HCEC 1CT (cell line): ENCODE measurements around the gene DIDO1.
A peak's percentile ranks its signal among the peaks of the same experiment; 100 is the strongest.

Source experiments
- DNase-seq: peaks from one replicate; pipeline ENCODE4 v3.0.0-alpha.2; 2017

The DIDO1 gene

DNA sequence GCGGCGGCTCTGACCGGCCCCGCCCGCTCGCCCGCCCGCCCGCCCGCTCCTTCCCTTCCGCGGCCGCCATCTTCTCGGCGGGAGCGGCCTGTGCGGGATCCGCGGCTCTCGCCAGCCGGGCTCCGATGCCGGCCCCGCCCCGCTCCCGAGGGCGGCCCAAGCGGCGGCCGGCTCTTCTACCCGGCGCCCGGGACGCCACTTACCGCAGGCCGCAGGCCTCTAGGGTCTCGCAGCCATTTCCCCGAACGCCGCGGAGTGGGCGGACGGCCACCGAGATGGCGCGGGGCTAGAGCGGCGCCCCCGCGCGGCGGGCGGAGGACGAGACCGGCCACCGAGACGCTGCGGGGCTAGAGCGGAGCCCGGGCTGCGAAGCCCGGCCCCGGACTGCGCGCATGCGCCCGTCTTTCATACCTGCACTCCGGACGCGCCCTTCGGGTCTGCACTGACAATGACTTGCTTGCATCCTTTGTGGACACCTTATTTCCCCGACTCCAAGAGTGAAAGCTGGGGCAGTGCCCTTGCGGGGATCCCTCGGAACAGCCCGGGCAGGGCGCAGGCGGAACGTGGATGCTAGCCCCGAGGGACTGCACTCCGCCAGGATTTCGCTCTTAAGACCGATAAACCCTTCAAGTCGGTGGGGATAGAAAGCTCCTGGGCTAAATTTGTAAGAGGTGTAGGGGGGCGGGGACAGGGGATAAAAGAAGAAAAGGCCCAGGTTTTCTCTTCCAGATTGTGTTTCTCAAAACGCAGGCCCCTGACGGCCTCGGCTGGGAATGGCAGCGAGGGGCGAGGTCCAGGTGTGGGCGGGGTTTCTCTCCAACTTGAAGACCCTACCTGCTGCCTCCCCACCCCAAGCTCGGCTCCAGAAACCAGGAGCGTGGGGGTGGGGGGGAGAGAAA is at the start of gene DIDO1:
DIDO1 (minus strand) TSS at position 277 of the 899 bp plus-strand sequence.
- DNase-seq = peak; percentile 82

DNA sequence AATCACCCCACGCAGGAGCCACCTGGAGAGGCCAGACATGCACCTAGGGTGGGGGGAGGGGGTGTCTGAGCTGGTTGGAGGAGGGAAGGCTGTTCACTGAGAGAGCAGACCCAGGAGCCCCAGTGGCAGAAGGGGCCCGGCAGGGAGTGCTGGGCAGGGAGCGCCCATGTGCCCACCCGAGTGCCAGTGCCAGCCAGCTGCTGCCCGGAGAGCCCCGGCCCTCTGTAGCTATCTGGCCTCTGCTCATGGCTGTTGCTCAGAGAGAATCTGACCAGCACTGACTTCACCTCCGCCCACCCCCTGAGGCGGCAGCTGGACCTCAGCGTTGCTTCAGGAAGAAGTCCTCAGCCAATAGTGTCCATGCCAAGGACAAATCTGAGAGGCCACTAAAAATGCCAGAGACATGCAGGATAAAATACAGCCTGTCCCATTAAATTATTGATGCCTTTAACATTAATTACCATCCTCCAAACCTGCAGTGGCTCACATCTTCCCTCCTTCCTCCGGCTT is 49.0 kb upstream of the DIDO1 start:
- DNase-seq = no peak

DNA sequence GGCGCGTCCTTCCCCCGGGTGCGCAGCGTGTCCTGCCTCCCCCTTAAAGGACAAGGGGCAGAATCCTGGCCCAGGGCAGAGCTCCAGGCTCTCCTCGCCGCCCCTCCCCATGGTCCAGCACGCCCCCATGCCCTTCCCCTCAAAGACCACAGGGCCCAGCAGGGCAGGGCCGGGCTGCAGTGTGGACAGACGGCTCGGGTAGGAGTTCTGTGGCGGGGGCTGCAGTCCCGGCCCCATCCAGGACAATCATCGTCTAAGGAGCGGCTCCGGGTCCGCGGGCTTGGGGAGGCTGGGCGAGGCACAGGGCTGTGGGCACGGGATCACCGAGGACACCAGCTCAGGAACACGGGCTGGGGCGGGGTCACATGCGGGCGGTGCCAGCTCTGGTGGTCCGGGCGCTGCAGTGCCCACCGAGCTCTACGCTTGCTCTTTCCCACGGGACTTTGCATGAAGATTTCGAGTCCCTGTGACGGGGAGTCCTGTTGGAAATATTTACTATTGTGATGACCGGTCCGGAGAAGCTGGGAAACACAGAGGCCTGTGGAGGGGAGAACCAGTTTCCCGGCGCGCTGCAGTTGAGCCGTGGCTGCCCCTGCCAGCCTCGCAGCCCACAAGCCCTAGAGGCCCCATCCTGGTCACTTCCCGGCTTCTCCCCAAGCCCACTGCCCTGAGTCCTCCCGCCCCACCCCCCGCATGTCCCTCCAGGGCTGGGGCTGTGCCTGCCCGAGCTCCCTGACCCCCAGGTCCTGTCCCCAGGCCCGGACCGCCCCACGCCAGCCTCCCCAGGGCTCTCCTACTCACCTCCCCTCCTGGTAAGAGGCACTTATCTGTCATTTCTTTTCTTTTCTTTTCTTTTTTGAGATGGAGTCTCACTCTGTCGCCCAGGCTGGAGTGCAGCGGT is 46.8 kb upstream of the DIDO1 start:
- DNase-seq = no peak

DNA sequence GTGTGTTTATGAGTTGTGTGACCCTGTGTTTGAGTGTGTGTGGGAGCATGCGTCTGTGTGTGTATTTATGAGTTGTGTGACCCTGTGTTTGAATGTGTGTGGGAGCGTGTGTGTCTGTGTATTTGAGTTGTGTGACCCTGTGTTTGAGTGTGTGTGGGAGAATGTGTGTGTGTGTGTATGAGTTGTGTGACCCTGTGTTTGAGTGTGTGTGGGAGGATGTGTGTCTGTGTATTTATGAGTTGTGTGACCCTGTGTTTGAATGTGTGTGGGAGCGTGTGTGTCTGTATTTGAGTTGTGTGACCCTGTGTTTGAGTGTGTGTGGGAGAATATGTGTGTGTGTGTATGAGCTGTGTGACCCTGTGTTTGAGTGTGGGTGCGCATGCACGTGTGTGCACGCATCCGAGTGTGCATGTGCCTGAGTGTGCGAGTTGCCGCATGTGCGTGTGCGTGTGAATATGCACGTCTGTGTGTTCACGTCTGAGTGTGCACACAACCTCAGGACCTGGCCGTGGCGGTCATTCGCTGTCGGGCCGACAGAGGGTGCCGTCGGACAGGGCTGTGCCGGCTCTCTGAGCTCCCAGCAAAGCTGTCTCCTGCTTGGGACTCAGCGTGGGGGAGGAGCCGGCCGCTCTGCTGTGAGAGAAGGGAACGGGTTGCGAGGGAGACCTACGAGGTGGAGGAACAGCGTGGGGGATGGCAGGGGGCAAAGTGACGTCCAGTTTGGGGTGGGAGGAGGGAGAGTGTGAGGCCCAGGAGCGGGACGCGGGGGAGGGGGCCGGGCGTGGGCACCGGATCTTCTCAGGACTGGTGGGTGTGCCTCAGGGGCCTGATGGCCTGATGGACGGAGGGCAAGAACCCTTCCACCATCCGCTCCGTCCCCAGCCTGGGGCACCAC is 45.9 kb upstream of the DIDO1 start:
- peak; percentile 74 for DNase-seq

DNA sequence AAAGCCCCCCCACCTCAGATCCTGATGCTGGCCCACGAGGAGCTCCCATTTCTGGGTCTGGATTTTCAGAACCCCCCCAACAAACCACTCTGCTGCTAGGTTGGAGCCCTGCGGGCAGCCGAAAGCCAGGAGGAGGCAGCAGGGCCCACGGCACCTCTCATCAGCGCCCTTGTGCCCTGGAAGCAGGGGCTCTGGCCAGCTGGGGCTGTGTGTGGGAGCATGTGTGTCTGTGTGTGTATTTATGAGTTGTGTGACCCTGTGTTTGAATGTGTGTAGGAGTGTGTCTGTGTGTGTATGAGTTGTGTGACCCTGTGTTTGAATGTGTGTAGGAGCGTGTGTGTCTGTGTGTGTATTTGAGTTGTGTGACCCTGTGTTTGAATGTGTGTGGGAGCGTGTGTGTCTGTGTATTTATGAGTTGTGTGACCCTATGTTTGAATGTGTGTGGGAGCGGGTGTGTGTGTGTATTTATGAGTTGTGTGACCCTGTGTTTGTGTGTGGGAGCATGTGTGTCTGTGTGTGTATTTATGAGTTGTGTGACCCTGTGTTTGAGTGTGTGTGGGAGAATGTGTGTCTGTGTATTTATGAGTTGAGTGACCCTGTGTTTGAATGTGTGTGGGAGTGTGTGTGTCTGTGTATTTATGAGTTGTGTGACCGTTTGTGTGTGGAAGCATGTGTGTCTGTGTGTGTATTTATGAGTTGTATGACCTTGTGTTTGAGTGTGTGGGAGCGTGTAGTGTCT is 45.1 kb upstream of the DIDO1 start:
- no peak for DNase-seq

DNA sequence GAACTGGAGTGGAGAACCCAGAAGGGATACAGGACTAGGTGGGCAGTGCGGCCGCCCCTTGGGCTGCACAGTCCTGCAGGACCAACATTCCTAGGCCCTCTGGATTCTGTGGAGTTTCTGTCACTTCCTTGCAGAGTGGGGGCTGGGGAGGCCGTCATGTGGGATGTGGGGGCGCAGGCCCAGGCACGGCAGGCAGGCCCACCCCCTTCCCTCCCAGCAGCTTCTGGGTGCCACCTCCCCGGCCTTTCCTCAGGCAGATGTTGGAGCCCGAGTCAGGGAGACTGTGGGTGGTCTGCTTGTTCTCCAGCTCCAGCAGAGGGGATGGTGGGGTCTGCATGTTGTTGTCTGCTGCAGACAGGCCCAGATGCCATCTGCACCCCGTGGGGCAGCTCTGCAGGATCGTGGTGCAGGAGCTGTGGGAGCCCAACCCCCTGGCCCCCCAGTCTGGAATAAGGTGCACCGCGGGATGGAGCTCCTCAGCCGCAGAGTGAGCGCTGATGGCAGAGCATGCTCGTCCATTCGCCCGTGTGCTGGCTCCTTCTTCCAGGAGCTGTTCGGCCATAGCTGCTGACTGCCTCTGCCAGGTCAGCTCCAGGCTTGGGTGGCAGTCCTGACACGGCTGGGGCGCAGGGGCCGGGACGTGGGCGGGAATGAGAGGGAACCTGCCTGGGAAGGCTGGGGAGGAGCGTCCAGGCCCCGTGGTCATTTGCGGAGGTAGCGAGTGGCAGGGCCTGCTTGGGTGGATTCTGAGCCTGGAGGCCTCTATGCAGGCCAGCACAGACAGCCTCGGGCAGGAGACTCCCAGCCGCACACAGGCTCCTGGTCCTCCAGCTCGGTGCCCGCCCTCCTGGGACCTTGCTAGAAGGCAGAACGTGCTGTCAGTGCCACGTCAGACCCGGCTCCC is 44.3 kb upstream of the DIDO1 start:
- no peak for DNase-seq

DNA sequence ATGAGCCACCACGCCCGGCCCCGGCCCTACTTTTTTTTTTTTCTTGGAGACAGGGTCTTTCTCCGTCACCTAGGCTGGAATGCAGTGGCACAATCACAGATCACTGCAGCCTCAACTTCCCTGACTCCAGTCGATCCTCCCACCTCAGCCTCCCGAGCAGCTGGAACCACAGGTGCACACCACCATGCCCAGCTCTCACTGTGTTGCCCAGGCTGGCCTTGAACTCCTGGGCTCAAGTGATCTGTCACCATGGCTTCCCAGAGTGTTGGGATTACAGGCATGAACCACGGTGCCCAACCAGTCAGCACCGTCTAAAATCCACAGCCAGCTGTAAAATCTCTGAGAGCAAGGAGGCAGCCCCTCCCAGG is 43.6 kb upstream of the DIDO1 start:
- DNase-seq = no peak

DNA sequence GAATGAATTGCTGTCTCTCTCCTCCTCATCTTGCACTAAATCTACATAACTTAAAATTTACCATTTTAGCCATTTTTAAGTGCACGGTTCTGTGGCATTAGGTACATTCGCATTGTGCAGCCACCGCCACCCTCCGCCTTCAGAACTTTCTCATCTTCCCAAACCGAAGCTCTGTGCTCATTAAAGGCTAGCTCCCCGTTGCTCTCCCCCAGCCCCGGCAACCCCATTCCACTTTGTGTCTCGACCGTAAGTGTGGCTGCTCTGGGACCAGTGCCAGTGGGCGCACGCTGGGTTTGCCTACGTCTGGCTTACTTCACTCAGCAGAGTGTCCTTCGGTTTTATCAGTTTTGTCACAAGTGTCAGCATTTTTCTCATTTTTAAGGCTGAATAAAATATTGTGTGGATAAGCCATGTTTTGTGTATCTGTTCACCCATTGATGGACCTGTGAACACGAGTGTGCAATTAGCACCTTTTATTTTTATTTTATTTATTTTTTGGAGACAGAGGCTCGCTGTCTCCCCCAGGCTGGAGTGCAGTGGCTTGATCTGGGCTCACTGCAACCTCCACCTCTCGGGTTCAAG is 43.0 kb upstream of the DIDO1 start:
- DNase-seq = no peak

DNA sequence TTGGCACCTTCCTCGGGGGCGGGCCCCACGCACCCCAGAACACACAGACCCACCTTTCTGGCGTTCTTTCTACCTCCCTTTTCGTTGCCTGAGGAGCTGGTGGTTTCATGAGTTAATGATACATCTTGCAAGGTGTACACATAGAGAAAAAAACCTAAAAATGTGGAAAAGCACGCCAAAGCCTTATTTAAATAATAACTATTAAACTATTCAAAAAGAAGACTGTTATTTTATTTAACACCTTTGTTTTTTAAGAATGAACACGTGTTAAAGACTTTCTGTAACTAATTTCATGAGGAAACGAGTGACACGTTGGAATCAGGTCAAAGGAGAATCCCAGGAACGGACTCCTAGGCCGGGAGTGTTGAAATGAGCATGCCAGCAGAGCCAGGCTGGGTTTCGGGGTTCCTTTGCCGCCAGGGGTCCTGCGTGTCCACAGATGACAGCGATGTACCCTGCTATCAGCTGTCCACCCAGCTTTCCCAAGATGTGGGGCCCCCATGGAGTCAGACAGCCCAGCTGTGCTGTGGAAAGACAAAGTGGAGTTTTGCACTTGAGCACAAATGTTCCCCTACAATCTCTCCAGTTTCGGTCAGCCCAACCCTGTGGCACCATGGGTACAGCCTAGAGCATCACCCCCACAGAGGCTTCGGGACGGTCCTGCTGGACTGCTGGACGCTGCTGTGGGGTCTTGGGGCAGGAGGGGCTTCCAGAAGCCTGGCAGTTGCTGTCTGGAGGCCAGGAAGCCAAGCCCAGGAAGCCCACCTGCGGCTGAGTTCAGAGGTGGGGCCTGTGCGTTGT is 42.3 kb upstream of the DIDO1 start:
- DNase-seq = no peak

DNA sequence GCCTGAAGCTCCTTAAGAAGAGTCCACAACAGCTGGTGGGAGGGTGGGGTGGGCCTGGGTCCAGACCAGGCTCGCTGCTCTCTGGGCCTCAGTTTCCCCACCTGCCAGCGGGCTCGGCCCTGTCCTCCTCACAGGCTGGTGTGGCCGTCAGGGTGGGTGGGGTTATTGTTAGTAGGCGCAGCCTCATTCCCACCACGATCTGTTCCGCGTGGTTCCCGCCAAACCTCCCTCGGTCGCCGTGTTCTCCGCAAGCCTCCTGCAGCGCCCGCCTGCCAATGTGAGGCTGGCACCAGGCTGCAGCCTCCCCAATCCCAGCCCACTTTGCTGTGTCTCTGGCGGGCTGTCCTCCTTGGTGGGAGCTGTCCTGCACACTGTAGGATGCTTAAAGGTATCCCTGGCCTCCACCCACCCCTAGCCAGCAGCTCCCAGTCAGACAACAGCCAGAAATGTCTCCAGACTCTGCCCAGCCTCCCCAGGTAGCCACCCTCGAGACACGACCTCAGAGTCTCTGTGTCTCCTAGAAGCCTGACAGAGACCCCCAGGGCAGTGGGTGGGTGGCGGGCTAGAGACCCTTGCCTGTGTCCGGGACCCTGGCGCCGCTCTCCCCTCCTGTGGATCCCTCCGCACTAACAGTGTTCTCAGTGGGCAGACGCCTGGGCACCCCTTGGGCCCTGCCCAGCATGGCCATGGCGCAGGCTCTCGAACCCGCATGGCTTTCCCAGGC is 41.5 kb upstream of the DIDO1 start:
- DNase-seq = no peak

DNA sequence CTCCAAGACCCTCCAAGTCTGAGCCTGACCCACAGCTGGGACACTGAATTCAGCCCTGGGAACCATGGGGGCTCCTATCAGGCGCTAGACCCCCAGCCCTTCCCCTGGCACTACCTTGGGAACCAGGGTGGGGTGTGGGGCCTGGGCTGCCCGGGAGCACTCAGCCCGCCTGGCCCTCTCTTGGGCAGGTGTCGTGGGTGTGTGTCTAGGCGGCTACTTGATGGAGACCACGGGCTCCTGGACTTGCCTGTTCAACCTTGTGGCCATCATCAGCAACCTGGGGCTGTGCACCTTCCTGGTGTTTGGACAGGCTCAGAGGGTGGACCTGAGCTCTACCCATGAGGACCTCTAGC is 40.8 kb upstream of the DIDO1 start:
- DNase-seq = no peak

DNA sequence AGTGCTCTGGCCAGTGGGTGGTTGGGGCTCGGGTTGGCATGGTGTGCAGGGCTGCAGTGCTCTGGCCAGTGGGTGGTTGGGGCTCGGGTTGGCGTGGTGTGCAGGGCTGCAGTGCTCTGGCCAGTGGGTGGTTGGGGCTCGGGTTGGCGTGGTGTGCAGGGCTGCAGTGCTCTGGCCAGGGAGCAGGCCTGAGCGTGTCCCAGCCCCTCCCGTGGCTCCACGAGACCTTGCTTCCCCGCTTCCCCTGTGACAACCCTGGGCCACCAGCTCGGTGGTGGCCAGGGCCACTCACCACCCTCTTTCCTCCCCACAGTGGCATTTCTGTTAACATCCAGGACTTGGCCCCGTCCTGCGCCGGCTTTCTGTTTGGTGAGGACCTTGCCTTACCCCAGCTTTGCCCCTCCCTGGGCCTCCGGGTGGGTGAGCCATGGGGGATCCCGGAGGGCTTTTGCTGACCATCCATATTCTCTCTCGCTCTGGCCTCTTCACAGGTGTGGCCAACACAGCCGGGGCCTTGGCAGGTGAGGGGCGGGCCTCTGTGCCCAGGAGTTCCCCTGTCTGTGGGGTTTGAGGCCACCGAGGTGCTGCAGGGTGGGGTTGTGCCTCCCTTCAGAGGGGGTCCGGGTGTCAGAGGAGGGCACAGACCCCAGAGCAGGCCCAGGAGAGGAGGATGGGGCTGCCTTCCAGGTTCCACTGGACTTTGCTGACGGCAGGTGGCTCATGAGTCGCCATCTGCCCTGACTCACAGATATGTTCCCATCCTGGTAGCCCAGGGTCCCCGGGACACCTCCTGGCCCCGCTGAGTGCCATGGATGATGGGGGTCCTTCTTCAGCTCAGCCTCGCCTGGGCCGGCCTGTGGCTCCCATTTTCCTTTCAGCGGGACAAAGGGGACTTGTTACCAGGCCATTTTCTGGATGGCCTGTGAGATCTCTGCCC is 40.2 kb upstream of the DIDO1 start:
- DNase-seq = no peak

DNA sequence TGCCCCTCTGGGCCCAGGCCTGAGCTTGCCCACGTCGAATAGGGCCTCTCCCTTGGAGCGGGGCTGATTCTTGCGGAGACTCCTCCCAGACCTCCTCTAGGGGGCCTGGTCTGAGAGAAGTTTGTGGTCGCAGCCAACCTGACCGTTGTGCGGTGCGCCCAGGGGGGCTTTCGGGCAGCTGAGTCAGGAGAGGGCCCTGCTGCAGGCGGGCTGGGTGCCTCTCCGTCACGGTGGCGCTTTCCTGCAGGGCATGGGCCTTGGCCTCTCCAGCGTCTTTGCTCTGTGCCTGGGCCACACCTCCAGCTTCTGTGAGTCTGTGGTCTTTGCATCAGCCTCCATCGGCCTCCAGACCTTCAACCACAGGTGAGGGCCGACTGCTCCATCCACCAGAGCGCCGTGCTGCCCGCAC is 39.1 kb upstream of the DIDO1 start:
- DNase-seq = no peak

DNA sequence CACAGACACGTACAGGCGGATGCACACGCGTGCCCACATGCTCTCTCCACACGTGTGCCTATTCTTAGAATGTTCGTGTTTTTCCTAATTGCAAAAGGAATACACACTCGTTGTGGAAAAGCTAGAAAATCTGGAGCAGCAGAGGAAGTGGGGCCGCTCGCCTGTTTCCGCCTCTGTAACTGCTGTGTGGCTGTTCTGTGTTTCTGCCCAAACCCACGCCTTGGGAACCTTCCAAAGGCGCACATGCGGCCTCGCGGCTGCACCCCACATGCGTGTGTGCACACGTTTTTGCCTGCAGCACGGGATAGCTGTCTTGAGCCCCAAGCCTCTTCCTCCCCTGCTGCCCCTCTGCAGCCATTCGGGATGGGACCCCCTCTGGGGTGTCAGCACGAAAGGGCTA is 38.4 kb upstream of the DIDO1 start:
- DNase-seq = no peak

DNA sequence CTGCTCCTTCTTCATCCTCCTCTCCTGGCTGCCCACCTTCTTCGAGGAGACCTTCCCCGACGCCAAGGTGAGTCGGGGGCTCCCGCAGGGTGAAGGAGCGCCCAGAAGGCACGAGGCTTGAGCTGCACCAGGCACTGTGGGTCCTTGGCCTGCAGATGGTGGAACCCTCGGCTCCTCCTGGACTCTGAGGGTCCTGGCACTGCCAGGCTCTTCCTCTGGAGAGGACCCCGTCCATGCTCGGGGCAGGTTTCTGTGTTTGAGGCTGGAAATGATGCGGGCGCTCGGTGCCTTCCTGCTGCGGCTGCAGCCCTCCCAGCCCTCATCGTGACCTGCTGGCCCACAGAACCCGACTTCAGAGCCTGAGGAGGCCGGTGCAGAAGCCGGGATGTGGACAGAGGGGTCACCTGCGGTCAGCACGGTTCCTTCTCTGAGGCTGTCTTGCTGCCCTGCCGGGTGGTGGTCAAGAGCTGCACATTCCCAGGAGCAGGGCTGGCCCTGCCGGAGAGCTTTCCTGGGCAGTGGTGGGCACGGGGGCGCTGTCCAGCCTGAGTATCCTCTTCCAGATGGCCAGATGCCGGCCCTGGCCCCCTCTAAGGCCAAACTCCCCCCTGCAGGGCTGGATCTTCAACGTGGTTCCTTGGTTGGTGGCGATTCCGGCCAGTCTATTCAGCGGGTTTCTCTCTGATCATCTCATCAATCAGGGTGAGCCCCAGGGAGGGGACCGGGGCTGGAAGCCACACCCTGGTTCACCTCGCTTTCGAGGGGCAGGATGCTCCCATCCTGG is 37.5 kb upstream of the DIDO1 start:
- no peak for DNase-seq

DNA sequence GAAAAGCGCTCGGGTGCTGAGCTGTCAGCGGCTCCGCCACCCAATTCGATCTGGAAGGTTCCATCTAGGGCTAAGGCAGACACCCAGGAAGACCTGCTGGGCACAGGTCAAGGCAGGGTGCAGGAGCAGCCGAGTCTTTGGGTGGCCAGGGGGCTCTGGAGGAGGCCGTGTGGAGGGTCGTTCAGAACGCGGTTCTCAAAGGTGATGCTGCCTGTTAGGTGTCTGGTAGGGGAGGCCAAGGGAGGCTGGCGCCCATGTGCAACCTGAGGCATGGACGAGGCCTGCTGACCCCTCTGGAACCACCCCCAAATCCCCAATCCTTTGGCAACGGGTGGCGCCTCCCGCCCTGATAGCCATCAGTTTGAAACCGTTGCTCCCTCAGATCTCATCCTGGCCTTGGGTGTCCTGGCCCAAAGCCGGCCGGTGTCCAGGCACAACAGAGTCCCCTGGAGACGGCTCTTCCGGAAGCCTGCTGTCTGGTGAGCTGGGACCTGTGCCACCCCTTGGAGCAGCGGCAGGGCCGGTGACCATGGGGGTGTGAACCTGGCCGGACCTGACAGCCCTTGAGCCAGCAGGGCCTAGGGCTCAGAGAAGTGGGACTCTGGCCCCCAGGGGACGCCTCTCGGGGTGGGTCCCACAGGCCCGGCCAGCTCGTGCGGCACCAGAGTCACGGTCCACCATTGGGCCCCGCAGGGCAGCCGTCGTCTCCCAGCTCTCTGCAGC is 36.7 kb upstream of the DIDO1 start:
- DNase-seq = no peak
